Stimulated activated CD8-positive, alpha-beta memory T cell treated with anti-CD3 and anti-CD28 coated beads, Interleukin-12 subunit alpha, Interleukin-12 subunit beta, amount 100 ng/mL, for 1 hour (primary cell): Measurements from ENCODE around the gene SYT17.

Source experiments
- DNase-seq: peaks from one replicate; pipeline ENCODE4 v3.0.0-alpha.2; 2020; ENCODE audit warnings: low read depth

The SYT17 gene

GRCh38 chr16:19139436-19140091 is 28.5 kb upstream of the SYT17 start:
- no peak for DNase-seq

DNA sequence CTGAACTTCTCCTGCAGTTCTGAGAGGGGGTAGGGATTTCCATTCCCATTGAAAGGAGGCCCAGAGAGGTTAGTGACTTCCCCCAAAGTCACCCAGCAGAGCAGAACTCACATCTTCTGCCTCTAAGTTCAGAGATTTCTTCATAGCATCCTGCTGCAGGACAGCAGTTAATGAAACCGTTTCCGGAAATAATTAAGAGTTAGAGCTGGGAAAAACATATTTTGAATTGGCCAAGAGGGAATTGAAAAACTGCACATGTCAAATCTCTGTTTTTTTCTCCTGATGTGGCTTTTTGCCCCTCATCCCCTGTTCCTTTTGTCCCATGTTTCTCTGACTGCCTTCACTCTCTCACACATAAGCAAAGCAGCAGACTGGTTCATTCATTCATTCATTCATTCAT is 27.6 kb upstream of the SYT17 start:
- no peak for DNase-seq

DNA sequence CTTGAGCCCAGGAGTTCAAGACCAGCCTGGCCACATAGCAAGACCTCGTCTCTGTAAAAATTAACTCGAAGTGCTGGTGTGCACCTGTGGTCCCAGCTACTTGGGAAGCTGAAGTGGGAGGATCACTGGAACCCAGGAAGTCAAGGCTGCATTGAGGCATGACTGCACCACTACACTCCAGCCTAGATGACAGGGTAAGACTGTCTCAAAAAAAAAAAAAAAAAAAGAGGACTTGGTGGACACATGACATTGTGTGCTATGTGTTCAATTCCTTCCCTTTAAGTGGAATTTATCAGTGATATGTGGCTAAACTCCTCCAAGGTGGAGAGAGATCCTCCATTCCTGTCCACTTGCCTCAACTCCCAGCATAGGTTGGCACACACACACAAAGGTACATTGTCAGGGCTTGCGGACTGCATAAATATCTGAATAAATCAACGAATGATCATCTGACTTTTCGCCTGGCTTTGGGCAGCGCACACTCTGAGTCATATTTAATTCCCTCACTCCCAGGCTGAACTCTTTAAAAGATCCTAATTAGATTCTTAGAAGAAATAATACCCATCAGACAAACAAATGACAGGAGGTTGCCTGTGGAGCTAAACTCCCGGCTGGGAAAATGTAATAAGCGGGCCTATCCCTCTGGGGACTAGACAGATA is 25.0 kb upstream of the SYT17 start:
- DNase-seq: no peak

DNA sequence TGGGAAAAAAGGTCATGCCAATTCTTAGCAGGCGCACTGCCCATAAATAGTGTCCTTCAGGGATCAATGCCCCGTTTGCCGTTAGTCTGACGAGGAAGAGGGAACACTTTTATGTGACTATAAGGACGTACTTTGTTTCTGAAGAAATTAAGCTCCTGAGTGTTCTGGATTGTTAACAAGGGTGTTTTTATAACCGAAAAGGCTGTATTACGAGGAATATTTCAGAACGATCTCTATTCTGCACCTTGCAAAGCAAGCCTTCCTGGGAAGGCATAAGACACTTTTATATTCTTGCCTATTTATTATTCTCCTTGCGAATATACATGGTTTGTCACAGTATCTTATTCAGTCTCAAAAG is 24.5 kb upstream of the SYT17 start:
- no peak for DNase-seq

- no peak for DNase-seq
Observed at GRCh38 chr16:19145010-19145409, 23.0 kb upstream of the SYT17 start.

DNA sequence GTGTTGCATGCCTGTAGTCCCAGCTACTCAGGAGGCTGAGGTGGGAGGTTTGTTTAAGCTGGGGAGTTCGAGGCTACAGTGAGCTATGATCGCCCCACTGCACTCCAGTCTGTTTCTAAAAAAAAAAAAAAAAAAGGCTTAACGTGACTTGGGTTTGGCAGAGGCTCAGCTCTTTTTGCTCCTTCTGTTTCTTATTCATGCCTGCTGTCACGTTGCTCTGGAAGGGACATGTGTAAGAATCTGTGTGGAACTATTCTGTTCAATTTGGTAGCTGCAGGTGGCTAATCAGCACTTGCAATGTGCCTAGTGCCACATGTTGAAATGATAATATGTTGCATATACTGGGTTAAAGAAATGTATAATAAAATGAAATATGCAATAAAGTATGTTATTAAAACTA is 20.9 kb upstream of the SYT17 start:
- DNase-seq: no peak

DNA sequence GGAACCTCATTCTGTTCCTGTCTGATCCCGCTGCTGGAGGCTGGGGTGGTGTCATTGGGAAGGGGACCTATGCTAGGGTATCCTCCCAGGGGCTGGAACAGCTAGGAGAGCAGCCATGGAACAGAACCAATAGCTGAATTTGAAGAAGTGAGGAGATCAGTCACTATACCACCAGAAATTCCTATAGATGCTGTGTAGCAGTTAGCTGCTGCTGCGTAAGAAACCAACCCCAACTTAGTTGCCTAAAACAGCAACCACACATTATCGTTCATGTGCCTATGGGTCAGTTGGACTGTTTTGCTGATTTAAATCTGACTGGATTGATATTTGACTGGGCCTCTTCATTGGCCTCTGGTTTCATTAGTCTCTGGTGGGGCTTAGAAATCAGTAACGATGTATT is 20.4 kb upstream of the SYT17 start:
- DNase-seq: no peak

DNA sequence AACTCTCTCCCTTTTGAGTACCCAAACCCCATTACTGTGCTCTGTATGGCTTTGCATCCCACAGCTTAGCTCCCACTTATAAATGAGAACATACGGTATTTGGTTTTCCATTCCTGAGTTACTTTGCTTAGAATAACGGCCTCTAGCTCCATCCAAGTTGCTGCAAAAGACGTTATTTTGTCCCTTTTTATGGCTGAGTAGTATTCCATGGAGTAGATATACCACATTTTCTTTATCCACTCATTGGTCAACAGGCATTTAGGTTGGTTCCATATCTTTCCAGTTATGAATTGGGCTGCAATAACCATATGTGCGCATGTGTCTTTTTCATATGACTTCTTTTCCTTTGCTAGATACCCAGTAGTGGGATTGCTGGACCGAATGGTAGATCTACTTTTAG is 19.9 kb upstream of the SYT17 start:
- no peak for DNase-seq

DNA sequence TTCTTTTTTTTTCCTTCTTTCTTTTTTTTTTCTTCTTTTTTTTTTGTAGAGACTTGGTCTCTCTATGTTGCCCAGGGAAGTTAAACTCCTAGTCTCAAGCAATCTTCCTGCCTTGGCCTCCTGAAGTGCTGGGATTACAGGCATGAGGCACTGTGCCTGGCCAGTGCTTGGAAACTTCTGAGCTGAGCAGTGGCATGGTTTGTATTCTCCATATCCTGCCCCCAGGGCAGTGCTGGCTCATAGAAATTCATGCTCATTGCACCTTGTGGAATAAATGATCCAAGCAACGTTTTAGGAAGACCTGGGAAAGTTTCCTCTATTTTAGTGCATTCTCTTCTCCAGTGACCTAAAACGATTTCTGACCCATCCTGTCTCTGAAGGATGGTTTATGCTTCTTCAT is 16.7 kb upstream of the SYT17 start:
- DNase-seq: no peak

GRCh38 chr16:19152042-19152441 is 16.0 kb upstream of the SYT17 start:
- no peak for DNase-seq

GRCh38 chr16:19153876-19154275 is 14.2 kb upstream of the SYT17 start:
- no peak for DNase-seq

- no peak for DNase-seq
Observed at GRCh38 chr16:19162085-19162484, 6.0 kb upstream of the SYT17 start.

DNA sequence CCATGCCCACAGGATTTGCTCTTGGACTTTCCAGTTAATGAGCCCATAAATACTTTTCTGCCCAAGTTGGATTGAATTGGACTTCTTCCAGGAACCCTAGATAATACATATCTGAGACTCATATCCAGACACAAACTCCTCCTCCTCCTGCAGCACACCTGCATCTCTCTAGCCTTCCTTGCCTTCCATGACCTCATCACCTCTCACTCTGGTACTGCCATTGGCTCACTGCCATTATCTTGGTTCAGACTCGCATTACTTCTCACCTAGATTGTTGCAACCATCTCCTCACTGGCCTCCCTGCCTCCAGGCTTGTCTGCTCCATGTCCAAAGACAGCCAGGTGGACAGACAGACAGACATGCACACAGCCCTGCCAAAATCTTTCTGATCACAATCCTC is 4.8 kb upstream of the SYT17 start:
- no peak for DNase-seq

DNA sequence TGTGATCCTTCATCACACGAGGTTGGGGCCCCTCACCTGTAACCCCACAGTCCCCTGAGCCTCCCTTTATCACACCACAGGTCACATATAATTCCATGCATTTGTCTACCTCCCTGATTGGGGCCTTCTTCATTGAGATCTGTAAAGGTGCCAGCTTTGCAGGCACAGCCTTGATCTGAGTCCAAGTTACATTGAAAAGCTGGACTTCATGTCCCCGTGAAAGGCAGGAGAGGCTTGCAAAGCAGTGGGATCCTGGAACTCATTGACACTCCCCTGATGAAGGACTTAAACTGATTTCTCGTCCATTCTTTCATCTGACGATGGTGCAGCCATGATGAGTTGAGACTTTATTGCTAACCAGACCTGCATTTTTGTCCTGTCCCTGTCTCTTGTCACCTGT is 3.8 kb upstream of the SYT17 start:
- DNase-seq: no peak

DNA sequence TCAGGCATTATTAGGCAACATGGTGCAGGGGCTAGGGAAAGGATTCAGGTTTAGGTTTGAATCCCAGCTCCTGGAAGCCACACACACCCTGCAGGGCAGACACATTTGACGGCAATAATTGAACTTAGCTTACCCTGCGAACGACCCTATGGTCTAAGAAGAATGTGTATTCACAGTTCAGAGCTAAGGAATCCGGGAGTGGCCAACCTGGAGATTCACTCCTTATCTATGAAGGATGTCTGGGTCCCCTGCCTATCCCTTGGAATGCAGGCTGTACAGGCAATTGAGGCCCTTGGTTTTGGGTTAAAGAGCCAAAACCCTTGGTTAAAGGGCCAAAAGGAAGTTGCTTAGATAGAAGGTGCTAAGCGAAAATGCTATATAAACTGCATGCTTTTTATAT is 2.9 kb upstream of the SYT17 start:
- no peak for DNase-seq

DNA sequence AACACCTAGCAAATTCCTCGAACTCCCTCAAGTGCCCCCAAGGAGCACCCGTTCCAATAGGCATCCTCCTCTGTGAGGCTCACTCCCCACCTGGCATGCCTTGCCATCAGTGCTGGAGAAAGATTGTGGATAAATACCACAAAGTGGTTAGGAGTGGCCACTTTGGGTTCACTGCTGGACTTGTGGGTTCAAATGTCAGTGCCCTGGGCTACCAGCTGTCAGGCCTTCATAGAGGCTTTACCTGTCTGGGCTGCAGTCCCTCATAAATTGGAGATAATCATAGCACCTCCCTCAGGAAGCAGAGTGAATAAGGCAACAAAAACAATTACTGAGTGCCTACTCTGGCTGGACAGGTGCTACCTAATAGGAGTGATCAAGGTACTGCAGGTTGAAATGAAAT is 1.5 kb upstream of the SYT17 start:
- DNase-seq: no peak

GRCh38 chr16:19168371-19169081 is 486 bp downstream of the SYT17 start:
- no peak for DNase-seq

- DNase-seq: no peak
Observed at GRCh38 chr16:19169082-19169639, 1.1 kb downstream of the SYT17 start.

DNA sequence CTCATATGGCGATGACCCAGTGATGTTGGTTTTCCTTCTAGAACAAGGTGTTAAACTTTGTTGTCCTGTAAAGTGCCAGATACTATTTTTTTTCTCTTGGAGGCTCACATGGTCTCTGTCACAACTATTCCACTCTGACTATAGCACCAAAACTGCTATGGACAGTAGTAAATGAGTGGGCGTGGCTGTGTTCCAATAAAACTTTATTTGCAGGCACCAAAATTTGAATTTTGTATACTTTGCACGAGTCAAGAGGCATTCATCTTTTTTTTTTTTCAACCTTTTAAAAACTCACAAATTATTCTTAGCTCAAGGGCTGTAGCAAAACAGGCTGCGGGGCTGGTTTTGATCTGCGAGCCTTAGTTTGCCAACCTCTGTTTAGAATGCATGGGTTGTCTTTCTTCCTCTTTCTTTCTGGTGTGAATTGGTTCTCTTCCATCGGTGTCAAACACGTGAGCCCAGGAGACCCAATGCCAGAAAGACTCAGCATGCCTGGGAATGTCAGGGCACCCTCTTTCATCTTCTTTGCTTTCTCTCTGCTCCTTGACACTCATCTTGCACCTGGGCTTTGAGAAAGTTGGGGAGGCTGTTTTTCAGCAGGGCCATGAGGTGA is 2.1 kb downstream of the SYT17 start:
- no peak for DNase-seq

DNA sequence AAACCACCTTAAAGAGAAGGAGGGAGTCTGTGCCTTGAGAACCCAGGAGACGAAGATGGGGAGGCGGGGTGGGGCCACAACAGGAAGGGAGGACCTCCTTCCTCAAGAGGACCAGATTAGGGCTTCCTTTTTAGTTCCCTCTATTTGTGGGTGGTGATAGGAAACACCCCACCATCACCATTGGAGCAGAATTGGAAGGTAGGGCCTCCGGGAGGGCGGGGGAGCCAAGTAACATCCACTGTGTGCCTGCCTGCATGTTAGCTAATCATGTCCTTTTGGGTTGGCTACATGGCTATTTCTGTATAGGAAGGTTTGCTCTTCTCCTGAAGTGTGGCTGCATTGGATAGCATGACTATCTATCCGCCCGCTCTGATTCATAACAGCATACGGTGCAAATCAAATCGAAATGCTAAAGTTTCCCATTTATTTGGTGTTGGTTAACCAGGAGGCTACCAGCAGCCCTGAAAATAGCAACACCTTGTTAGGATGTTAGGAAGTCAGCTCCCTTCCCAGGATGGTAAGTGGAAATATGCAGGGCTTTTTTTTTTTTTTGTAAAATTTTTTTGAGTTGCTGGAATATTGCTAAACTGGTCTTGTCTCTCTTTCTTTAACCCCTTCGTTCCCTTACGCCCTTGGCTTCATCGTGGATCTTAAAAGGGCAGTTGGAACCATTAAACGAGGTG is 4.2 kb downstream of the SYT17 start:
- DNase-seq: no peak

- DNase-seq: no peak
Observed at GRCh38 chr16:19173059-19173458, 5.0 kb downstream of the SYT17 start.

DNA sequence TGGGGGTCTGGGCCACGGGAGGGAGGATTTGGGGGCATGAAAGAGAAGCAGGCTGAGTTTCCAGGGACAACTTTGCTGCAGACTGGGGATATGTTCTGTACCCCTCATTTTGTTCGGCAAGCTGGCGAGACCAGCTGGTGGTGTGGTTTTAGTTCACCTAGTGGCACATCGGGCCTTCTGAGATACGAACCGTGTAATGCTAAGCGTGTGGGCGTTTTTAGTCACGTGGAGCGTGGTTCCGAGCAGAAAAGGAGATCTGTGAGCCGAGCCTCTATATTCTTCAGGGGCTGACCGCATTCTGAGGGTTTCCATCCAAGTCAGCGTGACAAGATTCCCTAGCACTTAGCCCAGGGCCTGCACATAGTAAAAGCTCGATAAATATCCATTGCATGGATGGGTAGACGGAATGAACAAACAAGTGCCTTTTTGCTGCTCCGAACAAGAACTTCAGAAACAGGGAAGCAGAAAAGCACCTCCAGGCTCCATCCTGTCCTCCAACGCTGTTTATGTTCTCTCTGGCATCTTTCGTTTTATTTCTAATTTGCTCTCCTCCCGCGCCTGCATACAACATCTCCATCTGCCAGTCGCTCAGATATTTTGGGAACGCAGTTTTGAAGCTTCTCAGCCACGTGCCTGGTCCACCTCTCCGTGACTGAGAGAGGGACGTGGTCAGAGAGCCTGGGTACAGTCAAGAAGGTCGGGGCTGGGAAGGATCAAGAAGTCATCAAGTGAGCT is 5.8 kb downstream of the SYT17 start:
- no peak for DNase-seq
